GM12892 (cell line): ENCODE data around the gene WHAMM.
A peak's percentile ranks its signal among the peaks of the same experiment; 100 is the strongest.

Experiments
- DNase-seq: peaks from one replicate; pipeline ENCODE4 v3.0.0; 2011; ENCODE audit not compliant: insufficient read length
- FAIRE-seq: peaks from 2 replicates; lab custom pipeline; 2011; peaks lifted over from hg19 to GRCh38; lab: Jason Lieb, UNC
- POLR2A ChIP-seq: IDR thresholded peaks from 2 replicates; pipeline ENCODE4 v1.6.1; 2011; ENCODE audit warnings: low read depth, low read length, control low read depth
- POLR2AphosphoS5 ChIP-seq: IDR thresholded peaks from 2 replicates; pipeline ENCODE4 v1.6.1; 2011; ENCODE audit warnings: low read depth, low read length, control low read depth
- TAF1 ChIP-seq: IDR thresholded peaks from 2 replicates; pipeline ENCODE4 v1.6.1; 2011; ENCODE audit warnings: low read depth, mild to moderate bottlenecking, control low read depth, low read length, borderline replicate concordance

Gene WHAMM

DNA sequence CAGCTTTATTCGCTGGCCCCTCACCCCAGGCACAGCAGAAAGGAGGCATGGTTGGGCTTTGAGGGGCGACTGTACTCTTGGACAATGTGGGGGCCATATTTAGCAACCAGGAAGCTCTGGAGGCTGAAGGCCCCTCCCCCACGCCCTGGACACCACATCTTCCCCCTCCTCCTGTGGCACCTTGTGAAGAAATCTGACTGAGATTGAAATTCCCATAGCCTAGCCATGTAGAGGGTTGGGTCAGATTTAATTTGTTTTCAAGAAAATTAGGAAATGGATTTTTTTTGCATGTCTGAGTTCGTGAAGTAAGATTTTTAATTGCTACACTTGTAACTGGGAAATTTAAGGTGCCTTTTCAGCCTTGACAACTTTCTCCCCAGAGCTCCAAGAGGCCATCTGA, 28.1 kb upstream of the WHAMM start:
- DNase-seq: no peak
- no peak for FAIRE-seq
- no peak for TF ChIP-seq POLR2A
- TF ChIP-seq TAF1: no peak
- no peak for TF ChIP-seq POLR2AphosphoS5

DNA sequence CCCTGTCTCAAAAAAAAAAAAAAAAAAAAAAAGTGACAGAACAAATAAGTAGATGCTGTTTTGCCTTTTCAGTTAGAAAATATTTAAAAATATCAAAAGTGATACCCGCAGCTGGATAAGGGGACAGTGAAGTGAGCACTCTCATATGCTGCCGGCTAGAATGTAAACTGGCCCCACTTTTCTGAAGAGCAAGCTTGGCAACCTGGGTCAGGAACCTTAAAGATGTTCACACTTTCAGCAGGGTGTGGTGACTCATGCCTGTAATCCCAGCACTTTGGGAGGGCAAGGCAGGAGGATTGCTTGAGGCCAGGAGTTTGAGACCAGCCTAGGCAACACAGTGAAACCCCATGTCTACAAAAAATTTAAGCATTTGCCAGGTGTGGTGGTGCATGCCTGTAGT, 20.9 kb upstream of the WHAMM start:
- no peak for FAIRE-seq
- no peak for TF ChIP-seq POLR2AphosphoS5
- no peak for TF ChIP-seq TAF1
- TF ChIP-seq POLR2A: no peak

DNA sequence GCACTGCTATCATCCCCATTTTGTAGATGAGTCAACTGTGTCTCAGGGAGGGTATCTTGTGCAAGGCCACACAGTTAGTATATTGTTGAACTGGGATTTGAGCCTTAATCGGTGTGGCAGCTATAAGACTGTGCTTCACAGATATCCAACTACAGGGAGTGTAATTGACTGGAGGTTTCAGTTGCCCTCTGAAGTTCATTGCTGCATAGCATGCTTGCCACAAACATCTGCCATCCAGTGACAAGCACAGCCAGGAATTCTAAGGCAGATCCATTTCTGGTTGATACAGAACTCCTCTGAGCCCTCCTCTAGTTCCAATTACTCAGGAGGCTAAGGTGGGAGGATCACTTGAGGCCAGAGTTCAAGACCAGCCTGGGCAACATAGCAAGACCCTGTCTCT, 19.9 kb upstream of the WHAMM start:
- TF ChIP-seq POLR2A (no peak), TAF1 (no peak), POLR2AphosphoS5 (no peak)
- DNase-seq (no peak), FAIRE-seq (no peak)

More for the DNA sequence above, 20.9 kb upstream of the WHAMM start:
- no peak for DNase-seq

DNA sequence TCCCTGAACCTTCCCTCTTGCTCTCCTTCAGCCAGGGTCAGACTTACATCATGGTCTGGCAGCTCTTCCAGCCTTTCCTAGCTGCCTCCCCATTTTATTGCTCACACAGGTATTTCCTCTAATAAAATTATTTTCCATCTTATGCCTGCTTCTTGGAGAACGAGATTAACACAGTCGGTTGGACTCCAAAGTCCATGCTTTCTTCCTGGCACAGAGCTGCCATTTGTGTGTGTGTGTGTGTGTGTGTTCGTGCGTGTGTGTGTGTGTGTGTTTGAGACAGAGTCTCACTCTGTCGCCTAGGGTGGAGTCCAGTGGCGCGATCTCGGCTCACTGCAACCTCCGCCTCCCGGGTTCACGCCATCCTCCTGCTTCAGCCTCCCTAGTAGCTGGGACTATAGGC, 19.1 kb upstream of the WHAMM start:
- TF ChIP-seq POLR2AphosphoS5 (no peak), POLR2A (no peak), TAF1 (no peak)
- FAIRE-seq (no peak), DNase-seq (no peak)

DNA sequence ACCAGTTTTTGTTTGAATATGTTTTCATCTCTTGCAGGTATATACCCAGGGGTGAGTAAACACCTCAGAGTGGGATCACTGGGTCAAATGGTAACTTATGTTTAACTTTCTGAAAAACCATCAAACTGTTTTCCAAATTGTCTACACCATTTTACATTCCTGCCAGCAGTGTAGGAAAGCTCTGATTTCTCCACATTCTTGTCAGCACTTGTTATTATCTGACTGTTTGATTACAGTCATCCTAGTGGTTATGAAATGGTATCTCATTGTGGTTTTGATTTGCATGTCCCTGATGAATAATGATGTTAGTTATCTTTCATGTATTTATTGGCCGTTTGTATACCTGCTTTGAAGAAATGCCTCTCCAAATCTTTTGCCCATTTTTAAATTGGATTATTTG, 17.4 kb upstream of the WHAMM start:
- FAIRE-seq (peak; percentile 40), DNase-seq (no peak)
- TF ChIP-seq POLR2A (no peak), TAF1 (no peak), POLR2AphosphoS5 (no peak)

DNA sequence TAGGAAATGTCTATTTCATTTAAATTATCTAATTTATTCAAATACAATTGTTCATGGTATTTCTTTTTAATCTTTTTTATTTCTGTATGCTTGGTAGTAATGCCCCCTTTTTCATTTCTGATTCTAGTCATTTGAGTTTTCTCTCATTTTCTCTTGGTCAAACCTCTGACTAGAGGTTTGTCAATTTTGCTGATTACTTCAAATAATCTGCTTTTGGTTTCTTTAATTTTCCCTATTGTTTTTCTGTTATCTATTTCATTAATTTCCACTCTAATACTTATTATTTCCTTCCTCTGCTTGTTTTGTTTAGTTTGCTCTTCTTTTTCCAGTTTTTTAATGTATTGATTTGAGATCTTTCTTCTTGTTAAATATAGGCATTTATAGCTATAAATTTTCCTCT, 15.7 kb upstream of the WHAMM start:
- no peak for FAIRE-seq

DNA sequence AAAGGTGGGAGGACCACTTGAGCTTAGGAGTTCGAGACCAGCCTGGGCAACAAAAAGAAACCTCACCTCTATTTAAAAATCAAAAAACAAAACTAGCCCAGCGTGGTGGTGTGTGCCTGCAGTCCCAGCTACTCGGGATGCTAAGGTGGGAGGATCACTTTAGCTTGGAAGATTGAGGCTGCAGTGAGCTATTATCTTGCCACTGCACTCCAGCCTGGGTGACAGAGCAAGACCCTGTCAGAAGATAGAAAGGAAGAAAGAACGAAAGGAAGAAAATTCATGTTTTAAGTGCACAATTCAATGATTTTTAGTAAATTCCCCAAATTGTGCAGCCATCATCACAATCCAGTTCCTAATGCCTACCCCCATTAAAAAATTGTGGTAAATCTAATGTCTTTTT, 11.3 kb upstream of the WHAMM start:
- no peak for FAIRE-seq
- TF ChIP-seq TAF1: no peak
- TF ChIP-seq POLR2AphosphoS5: no peak
- TF ChIP-seq POLR2A: no peak
- DNase-seq: no peak

More for the DNA sequence above, 15.7 kb upstream of the WHAMM start:
- TF ChIP-seq TAF1 (no peak), POLR2A (no peak), POLR2AphosphoS5 (no peak)
- DNase-seq: no peak

DNA sequence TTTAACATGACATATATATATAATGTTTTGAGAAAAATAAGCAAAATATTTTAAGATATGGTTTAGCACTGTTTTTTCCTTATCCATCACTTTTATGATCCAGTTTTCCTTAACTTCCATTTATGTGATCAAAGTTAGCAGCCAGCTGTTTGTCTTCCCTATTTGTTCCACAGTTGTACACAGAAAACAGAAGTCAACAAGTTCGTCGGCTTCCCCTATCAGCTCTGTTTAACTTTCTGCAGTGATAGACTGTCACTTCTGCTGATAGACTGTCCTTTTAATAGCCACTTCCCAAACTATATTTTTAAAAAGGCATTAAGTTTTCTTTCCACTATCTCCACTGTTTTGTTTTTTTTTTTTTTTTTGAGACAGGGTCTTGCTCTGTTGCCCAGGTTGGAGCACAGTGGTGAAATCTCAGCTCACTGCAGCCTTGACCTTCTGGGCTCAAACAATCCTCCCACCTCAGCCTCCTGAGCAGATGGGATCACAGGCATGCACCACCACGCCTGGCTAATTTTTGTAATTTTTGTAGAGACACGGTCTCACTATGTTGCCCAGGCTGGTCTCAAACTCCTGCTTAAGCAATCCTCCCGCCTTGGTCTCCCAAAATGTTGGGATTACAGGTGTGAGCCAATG, 10.8 kb upstream of the WHAMM start:
- DNase-seq: no peak
- no peak for FAIRE-seq
- TF ChIP-seq TAF1: no peak
- no peak for TF ChIP-seq POLR2A
- no peak for TF ChIP-seq POLR2AphosphoS5

DNA sequence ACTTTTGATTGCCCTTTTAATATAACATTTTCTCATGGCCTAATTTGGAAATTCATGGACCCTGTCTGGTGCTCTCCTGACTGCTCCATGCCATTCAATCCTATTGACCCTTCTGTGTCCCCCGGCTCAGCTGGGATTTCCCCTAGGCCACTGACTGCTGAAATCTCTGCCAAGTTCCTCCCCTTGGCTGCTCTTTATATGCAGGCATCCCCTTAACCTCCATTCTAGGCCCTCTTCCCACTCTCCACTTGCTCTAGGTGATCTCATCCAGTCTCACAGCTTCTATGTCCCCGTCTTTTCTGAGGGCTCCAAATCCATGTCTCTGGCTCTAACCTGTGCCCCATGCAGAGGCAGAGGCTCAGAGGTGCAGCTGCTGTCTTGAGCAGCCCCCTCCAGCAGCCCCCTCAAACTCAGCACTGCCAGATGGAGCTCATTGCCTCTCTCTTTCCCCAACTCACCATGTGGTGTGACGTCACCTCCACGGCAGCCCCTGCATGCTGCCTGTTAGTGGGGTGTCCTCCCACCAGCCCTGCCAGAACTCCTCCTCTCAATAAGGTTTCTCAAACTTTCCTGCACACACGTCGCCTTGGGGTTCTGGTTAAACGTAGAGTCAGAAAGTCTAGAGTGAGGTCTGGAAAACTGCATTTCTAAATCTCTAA, 10.1 kb upstream of the WHAMM start:
- TF ChIP-seq POLR2AphosphoS5: no peak
- no peak for TF ChIP-seq POLR2A
- TF ChIP-seq TAF1: no peak
- no peak for DNase-seq
- FAIRE-seq: no peak

DNA sequence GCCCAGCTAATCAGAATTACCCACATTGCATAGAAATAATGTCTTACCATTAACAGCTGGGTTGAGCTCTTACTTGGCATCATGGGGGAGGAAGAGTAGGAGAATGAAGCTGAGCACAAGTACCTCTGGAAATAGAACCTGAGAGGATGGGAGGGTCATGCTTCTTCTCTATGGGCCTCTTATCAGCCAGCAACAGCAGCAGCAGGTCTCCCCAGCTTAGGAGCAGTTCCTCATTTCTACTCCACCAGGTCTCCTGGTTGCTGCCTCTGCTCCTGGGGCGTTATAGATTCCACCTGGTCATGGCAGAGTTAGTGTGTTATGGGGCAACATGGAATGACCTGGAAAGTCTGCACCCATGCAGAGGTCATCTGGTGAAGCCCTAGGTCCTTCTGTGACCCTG, 6.9 kb upstream of the WHAMM start:
- no peak for DNase-seq
- FAIRE-seq: no peak

DNA sequence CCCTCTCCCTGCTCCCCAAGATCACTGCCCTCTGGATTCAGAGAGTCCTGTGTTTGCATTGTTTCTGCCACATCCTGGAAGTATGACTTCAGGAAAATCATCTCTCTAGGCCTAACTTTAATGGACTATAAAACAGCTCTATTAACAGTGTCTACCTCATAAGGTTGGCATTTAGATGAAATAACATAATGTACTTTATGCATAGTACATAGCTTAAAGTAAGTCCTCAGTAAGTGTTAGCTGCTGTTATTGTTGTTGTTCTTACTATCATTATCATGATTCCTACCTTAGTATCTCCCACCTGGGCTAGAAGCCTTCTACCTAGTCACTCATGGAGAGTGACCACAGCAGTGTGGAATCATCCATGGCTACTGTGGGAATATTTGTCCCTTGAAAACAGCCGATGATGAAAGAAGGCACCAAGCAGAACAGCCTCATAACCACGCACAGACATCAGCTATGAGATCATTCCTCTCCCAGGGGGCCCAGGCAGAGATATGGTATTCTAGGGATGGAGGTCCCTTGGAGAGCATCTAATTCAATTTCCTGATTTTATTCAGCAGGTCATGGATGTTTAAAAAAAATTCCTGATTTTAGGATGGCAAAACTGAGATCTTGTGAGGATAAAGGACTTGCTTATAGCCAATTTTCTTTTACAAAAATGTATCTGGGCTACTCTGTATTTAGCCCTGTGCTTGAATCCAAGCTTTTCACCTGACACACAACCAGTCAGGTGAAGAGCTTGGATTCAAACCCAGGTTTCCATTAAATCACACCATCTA, 5.4 kb upstream of the WHAMM start:
- DNase-seq (no peak), FAIRE-seq (no peak)
- no peak for TF ChIP-seq POLR2AphosphoS5
- TF ChIP-seq POLR2A: no peak
- TF ChIP-seq TAF1: no peak

More for the DNA sequence above, 6.9 kb upstream of the WHAMM start:
- no peak for TF ChIP-seq POLR2A
- no peak for TF ChIP-seq POLR2AphosphoS5
- no peak for TF ChIP-seq TAF1

DNA sequence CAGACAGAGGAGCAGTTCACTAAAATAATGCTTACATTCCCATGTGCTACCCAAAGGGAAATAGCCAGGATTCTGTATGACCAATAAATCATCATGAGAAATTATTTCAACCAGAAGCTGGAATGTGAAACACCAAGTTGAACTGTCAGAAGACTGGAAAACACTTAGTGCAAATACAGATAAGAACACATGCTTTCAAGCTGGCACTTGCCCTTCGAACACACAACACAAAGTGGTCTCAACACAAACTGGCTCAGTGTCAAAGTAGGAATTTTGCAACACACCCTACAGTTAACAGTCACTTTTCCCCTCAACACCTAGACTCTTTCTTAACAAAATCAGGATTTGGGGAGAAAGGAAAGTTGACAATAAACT, 4.9 kb upstream of the WHAMM start:
- TF ChIP-seq POLR2A (no peak), POLR2AphosphoS5 (no peak), TAF1 (no peak)
- no peak for FAIRE-seq

DNA sequence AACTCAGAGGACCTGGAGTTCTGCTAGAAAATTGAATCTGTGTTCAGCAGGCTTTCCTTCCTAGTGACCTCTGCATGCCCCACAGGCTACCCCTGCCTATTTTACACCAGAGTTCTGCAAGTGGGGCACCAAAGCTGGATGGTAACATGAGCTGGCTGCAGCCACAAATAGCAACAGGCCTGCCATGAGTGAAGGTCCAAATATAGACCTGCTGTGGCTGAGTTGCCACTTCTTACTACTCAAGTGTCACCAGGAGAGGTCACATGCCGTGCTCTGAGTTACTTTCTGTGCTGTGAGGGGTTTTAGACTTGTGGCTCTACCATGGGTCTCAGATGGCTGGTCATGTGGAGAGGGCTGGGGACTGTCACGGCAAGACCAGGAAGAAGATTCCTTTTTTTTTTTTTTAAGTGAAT, 3.4 kb upstream of the WHAMM start, which contains the start of gene FSD2:
FSD2 (minus strand) TSS at position 76 of the 413 bp plus-strand sequence. CDS start 18,679 bp downstream, outside the sequence.
- DNase-seq: no peak
- peak; percentile 80 for FAIRE-seq
- no peak for TF ChIP-seq POLR2AphosphoS5
- TF ChIP-seq TAF1: no peak
- no peak for TF ChIP-seq POLR2A

More for the DNA sequence above, 4.9 kb upstream of the WHAMM start:
- DNase-seq: no peak
